BE2C (cell line): ENCODE measurements around the gene UBR3.

ENCODE experiments used
- DNase-seq: peaks from one replicate; pipeline ENCODE4 v3.0.0-alpha.2; 2020
- H3K27me3 ChIP-seq: fragments of 250-450 bp; sonication (Bioruptor Pico); 2 replicates; pipeline ENCODE4 v1.5.1; 2020; ENCODE audit warnings: mild to moderate bottlenecking
- H3K36me3 ChIP-seq: fragments of 250-450 bp; sonication (Bioruptor Pico); 2 replicates; pipeline ENCODE4 v1.5.1; 2020; ENCODE audit warnings: mild to moderate bottlenecking
- H3K4me1 ChIP-seq: fragments of 250-450 bp; sonication (Bioruptor Pico); 2 replicates; pipeline ENCODE4 v1.5.1; 2020
- H3K4me3 ChIP-seq: 2 replicates; pipeline ENCODE4 v1.5.1; 2011; ENCODE audit warnings: low read depth, low read length
- H3K9me3 ChIP-seq: fragments of 250-450 bp; sonication (Bioruptor Pico); 2 replicates; pipeline ENCODE4 v1.5.1; 2020
- CTCF ChIP-seq: IDR thresholded peaks from 2 replicates; pipeline ENCODE4 v1.5.1; 2012; ENCODE audit warnings: mild to moderate bottlenecking, low read depth, low read length

UBR3 gene

DNA sequence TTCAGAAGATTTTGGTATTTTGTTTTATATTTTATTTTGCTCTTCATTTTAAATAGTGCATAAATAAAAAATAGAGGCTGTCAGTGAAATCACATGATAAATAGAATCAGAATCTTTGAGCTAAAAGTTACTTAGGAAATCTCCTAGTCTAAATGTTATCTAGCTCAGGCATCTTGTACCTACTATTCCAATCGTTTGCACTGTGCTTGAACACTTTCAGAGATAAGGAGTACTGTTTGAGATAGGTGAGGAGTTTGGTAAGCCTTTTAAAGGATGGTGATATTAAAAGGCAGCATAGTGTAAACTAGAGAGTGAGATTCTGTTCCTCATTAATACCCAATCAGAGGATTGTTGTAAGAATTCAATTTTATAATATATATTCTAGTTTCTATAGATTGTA, 193.5 kb downstream of the UBR3 start:
- no peak for TF ChIP-seq CTCF
- H3K4me1 ChIP-seq = peaks cover 6% of the 10 kb centered on the region
- no peak for DNase-seq
- no peaks in the 10 kb centered on the region for H3K36me3 ChIP-seq
- H3K9me3 ChIP-seq = no peaks in the 10 kb centered on the region
- no peaks in the 10 kb centered on the region for H3K27me3 ChIP-seq
- no peak overlapping the region for H3K4me3 ChIP-seq

DNA sequence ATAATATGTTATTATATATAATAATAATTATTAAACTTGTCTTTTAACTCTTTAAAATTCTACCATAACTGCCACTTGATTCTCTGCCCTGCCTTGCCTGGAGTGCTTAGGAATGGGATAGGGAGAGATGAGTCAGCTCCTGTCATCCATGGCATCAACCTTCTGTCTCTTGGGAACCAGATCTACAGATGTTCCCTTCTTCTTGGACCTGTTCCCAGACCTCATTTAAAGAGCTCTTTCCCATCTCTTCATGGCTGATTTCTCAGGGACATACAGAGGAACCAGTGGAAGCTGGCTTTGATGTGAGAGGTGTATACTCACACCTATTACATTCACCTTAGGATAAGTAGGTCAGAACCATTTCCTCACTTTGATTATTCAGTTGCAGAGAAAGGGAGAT, 195.4 kb downstream of the UBR3 start:
- Histone ChIP-seq H3K4me3 (no peak overlapping the region), H3K36me3 (no peaks in the 10 kb centered on the region), H3K4me1 (peaks cover 6% of the 10 kb centered on the region), H3K27me3 (no peaks in the 10 kb centered on the region), H3K9me3 (no peaks in the 10 kb centered on the region)
- DNase-seq = peak; percentile 42
- no peak for TF ChIP-seq CTCF

DNA sequence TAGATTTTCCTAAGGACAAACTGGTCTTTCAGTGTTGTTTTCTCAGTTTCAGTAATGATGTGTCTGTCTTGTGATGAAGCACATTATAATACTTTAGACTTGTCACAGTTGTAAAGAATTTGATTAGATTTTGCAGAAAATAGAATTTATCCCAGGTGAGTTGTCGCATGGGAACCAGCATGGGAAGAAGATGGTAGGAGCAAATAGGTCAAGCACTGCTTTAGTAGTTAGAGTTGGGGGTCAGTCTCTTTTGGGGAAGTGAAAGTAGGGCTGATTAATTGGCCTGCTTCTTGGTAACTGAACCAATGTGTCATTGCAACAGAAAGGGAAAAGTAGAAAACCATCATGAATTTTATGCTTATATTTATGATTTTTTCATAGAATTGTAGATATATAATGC, 197.5 kb downstream of the UBR3 start:
- Histone ChIP-seq H3K4me3 (no peak overlapping the region), H3K4me1 (peaks cover 6% of the 10 kb centered on the region), H3K27me3 (no peaks in the 10 kb centered on the region), H3K36me3 (no peaks in the 10 kb centered on the region), H3K9me3 (no peaks in the 10 kb centered on the region)
- no peak for DNase-seq
- no peak for TF ChIP-seq CTCF

- Histone ChIP-seq H3K4me3 (no peak overlapping the region), H3K36me3 (no peaks in the 10 kb centered on the region), H3K9me3 (no peaks in the 10 kb centered on the region), H3K4me1 (peaks cover 6% of the 10 kb centered on the region), H3K27me3 (no peaks in the 10 kb centered on the region)
- no peak for TF ChIP-seq CTCF
- DNase-seq = no peak
Observed at GRCh38 chr2:170025223-170025622, 198.0 kb downstream of the UBR3 start.

DNA sequence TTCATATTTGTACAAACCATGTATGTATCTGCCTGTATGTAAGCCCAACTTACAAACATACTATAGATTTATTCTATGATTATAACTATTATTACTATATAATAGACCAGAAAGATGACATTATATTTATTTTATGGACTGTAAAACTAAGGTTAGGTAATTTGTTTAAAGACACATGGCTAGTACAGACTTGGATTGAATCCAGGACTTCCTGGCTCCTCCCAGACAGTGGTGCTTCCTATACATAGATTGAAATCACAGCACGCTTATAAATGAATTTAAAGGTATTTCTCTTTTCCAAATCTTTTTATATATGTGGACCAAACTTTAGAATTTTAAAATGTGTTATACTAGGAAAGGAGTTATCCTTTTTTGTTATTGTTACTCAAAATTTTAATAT, 199.1 kb downstream of the UBR3 start:
- Histone ChIP-seq H3K4me3 (no peak overlapping the region), H3K27me3 (no peaks in the 10 kb centered on the region), H3K9me3 (no peaks in the 10 kb centered on the region), H3K36me3 (no peaks in the 10 kb centered on the region), H3K4me1 (peaks cover 6% of the 10 kb centered on the region)
- no peak for TF ChIP-seq CTCF
- no peak for DNase-seq

- Histone ChIP-seq H3K36me3 (no peaks in the 10 kb centered on the region), H3K4me3 (no peak overlapping the region), H3K4me1 (no peaks in the 10 kb centered on the region; the same call in 1 of the 2 replicates), H3K9me3 (no peaks in the 10 kb centered on the region), H3K27me3 (no peaks in the 10 kb centered on the region)
- DNase-seq = no peak
- TF ChIP-seq CTCF = no peak
Observed at GRCh38 chr2:170029551-170029950, 202.3 kb downstream of the UBR3 start.
